Measurements from ENCODE around the gene DHCR7. TPM values are rescaled to one million over a fixed set of nuclear protein-coding genes. Genes with fewer than 3 reads are reported as not detected.

DHCR7 gene
- total RNA-seq, 4 donors from 2014 or later, result 5.8 to 9.5 (median 9.2) TPM

GRCh38 chr11:71397961-71398360 is 50.2 kb downstream of the DHCR7 start:
- no peaks in the 10 kb centered on the region for H3K36me3 ChIP-seq
- intact Hi-C loops (cut with DNase I), result no loop called here
- H3K4me3 ChIP-seq, result no peak overlapping the region
- no peaks in the 10 kb centered on the region for H3K4me1 ChIP-seq
- H3K27ac ChIP-seq (replicated peaks in 1 of 4), result no peak overlapping the region
- no peaks in the 10 kb centered on the region for H3K9me3 ChIP-seq
- DNase-seq (ENCODE audit: extremely low spot score), result no peak
- TF ChIP-seq, protein P1, sequence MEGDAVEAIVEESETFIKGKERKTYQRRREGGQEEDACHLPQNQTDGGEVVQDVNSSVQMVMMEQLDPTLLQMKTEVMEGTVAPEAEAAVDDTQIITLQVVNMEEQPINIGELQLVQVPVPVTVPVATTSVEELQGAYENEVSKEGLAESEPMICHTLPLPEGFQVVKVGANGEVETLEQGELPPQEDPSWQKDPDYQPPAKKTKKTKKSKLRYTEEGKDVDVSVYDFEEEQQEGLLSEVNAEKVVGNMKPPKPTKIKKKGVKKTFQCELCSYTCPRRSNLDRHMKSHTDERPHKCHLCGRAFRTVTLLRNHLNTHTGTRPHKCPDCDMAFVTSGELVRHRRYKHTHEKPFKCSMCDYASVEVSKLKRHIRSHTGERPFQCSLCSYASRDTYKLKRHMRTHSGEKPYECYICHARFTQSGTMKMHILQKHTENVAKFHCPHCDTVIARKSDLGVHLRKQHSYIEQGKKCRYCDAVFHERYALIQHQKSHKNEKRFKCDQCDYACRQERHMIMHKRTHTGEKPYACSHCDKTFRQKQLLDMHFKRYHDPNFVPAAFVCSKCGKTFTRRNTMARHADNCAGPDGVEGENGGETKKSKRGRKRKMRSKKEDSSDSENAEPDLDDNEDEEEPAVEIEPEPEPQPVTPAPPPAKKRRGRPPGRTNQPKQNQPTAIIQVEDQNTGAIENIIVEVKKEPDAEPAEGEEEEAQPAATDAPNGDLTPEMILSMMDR (IDR thresholded peaks at IDR 0.05), result no peak
- TF ChIP-seq POLR2A (IDR thresholded peaks at IDR 0.05; ENCODE audit: low read depth), result no peak
- TF ChIP-seq POLR2AphosphoS5 (IDR thresholded peaks at IDR 0.05), result no peak
- no peak for TF ChIP-seq EP300 (IDR thresholded peaks at IDR 0.05)
- H3K27me3 ChIP-seq, result peaks cover 0 to 60% (median 0%) of the 10 kb centered on the region in 4 donors
- 88% methylated on average over 14 of the region's 17 CpGs for WGBS

GRCh38 chr11:71397331-71397860 is 50.8 kb downstream of the DHCR7 start:
- Histone ChIP-seq H3K27me3 (peaks cover 0 to 66% (median 0%) of the 10 kb centered on the region in 4 donors), H3K9me3 (no peaks in the 10 kb centered on the region), H3K4me1 (no peaks in the 10 kb centered on the region), H3K36me3 (no peaks in the 10 kb centered on the region), H3K4me3 (no peak overlapping the region), H3K27ac (replicated peaks in 1 of 4) (no peak overlapping the region)
- no peak for DNase-seq (ENCODE audit: extremely low spot score)
- intact Hi-C loops (cut with DNase I), result no loop called here
- 83% methylated on average over 9 of the region's 10 CpGs for WGBS
- TF ChIP-seq POLR2A (IDR thresholded peaks at IDR 0.05; ENCODE audit: low read depth) (no peak), EP300 (IDR thresholded peaks at IDR 0.05) (no peak), POLR2AphosphoS5 (IDR thresholded peaks at IDR 0.05) (no peak)
- TF ChIP-seq, protein P1 (IDR thresholded peaks at IDR 0.05), result no peak

DNA sequence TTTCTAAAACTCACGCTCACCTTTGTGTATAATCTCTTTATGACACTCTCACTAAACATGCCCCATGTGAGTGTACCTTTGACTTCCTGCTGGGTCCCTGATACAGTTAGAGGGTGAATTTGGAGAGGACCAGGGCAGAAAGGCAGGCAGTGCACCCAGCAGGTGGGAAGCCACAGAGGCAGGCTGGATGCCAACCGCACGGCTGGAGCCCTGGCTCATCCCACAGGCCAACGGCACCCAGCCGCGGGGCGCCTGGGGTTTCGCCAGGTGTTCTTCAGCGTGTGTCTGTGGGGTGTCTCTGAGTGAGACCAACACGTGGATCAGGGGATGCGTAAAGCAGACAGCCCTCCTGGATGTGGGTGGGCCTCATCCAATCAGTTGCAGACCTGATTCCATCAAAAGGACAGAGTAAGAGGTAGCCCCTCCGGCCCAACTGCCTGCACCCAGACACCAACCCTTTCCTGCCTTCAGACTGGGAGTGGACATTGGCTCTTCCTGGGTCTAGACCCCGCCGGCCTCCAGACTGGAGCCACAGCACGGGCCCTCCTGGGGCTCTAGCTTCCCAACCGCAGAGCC is 51.6 kb downstream of the DHCR7 start:
- no peak for DNase-seq (ENCODE audit: extremely low spot score)
- intact Hi-C loops (cut with DNase I), result no loop called here
- H3K4me1 ChIP-seq, result no peaks in the 10 kb centered on the region
- no peak for TF ChIP-seq POLR2AphosphoS5 (IDR thresholded peaks at IDR 0.05)
- no peak for TF ChIP-seq EP300 (IDR thresholded peaks at IDR 0.05)
- no peak for TF ChIP-seq POLR2A (IDR thresholded peaks at IDR 0.05; ENCODE audit: low read depth)
- TF ChIP-seq, protein P1 (IDR thresholded peaks at IDR 0.05), result no peak
- no peaks in the 10 kb centered on the region for H3K9me3 ChIP-seq
- H3K27me3 ChIP-seq, result peaks cover 0 to 73% (median 0%) of the 10 kb centered on the region in 4 donors
- no peak overlapping the region for H3K4me3 ChIP-seq
- no peak overlapping the region for H3K27ac ChIP-seq (replicated peaks in 1 of 4)
- WGBS, result 92% methylated on average over 5 of the region's 16 CpGs
- no peaks in the 10 kb centered on the region for H3K36me3 ChIP-seq

DNA sequence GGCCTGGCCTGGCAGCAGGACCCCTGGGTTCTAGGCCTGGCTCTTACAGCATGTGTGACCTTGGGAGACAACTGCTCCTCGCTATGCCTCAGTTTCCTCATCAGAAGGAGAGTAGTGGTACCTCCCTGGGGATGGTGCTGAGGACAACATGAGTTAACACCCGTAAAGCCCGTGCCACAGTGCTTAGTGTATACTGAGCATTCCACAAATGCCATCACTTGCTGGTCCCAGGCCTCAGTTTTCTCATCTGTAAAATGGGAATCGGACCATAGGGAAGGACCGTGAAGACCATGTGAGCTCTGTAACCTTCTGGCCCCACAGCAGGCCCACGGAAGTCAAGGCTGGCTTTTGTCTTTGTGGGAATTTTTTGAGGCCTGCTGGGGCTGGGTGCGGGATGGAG is 52.4 kb downstream of the DHCR7 start:
- no peak for DNase-seq (ENCODE audit: extremely low spot score)
- WGBS, result 91% methylated on average over 6 of the region's 7 CpGs
- H3K4me3 ChIP-seq, result no peak overlapping the region
- TF ChIP-seq, protein P1 (IDR thresholded peaks at IDR 0.05), result no peak
- TF ChIP-seq EP300 (IDR thresholded peaks at IDR 0.05) (no peak), POLR2AphosphoS5 (IDR thresholded peaks at IDR 0.05) (no peak), POLR2A (IDR thresholded peaks at IDR 0.05; ENCODE audit: low read depth) (no peak)
- H3K27ac ChIP-seq (replicated peaks in 1 of 4), result no peak overlapping the region
- intact Hi-C loops (cut with DNase I), result no loop called here
- H3K4me1 ChIP-seq, result no peaks in the 10 kb centered on the region
- no peaks in the 10 kb centered on the region for H3K9me3 ChIP-seq
- H3K36me3 ChIP-seq, result no peaks in the 10 kb centered on the region
- peaks cover 0 to 79% (median 0%) of the 10 kb centered on the region in 4 donors for H3K27me3 ChIP-seq

GRCh38 chr11:71395263-71395560 is 53.0 kb downstream of the DHCR7 start:
- no peak overlapping the region for H3K27ac ChIP-seq (replicated peaks in 1 of 4)
- H3K4me1 ChIP-seq, result no peaks in the 10 kb centered on the region
- no peak overlapping the region for H3K4me3 ChIP-seq
- H3K36me3 ChIP-seq, result no peaks in the 10 kb centered on the region
- peaks cover 0 to 82% (median 0%) of the 10 kb centered on the region in 4 donors for H3K27me3 ChIP-seq
- WGBS, result 55% methylated on average over 7 of the region's 7 CpGs
- TF ChIP-seq, protein P1 (IDR thresholded peaks at IDR 0.05), result no peak
- TF ChIP-seq POLR2A (IDR thresholded peaks at IDR 0.05; ENCODE audit: low read depth), result no peak
- no peak for TF ChIP-seq EP300 (IDR thresholded peaks at IDR 0.05)
- TF ChIP-seq POLR2AphosphoS5 (IDR thresholded peaks at IDR 0.05), result no peak
- no peaks in the 10 kb centered on the region for H3K9me3 ChIP-seq
- intact Hi-C loops (cut with DNase I), result no loop called here
- no peak for DNase-seq (ENCODE audit: extremely low spot score)
